NCI-H526 treated with DMSO at 0.1 percent for 48 hours (cell line): ENCODE results near the gene L1TD1.
"Not testable (repeated sequence)": the region's sequence is repeated elsewhere in the genome, so short reads cannot be mapped to it uniquely, and the experiment has no call there.

Experiments
- DNase-seq: peaks from one replicate; lab custom pipeline; 2025; lab: John Stamatoyannopoulos, UW

L1TD1 gene

GRCh38 chr1:62237950-62238374 lies 43.3 kb downstream of the L1TD1 start:
- no peak for DNase-seq

GRCh38 chr1:62238507-62238906 lies 43.9 kb downstream of the L1TD1 start:
- DNase-seq, result no peak

- not testable (repeated sequence) for DNase-seq
Measured at GRCh38 chr1:62239652-62240403, 45.2 kb downstream of the L1TD1 start.

- DNase-seq, result no peak
Measured at GRCh38 chr1:62240651-62241370, 46.2 kb downstream of the L1TD1 start.

- no peak for DNase-seq
Measured at GRCh38 chr1:62241371-62242131, 46.9 kb downstream of the L1TD1 start.

GRCh38 chr1:62244380-62244779 lies 49.7 kb downstream of the L1TD1 start:
- not testable (repeated sequence) for DNase-seq

- no peak for DNase-seq
Measured at GRCh38 chr1:62245201-62245600, 50.6 kb downstream of the L1TD1 start.

- DNase-seq, result no peak
Measured at GRCh38 chr1:62247391-62248168, 52.9 kb downstream of the L1TD1 start.

- no peak for DNase-seq
Measured at GRCh38 chr1:62250126-62250726, 55.6 kb downstream of the L1TD1 start.

GRCh38 chr1:62259551-62259950 lies 64.9 kb downstream of the L1TD1 start:
- no peak for DNase-seq

GRCh38 chr1:62260688-62261087 lies 66.0 kb downstream of the L1TD1 start:
- no peak for DNase-seq
